Activated naive CD8-positive, alpha-beta T cell treated with anti-CD3 and anti-CD28 coated beads, Interleukin-2, amount 10 ng/mL, durations not matched to agents 7 days and 5 days (primary cell): ENCODE measurements around the gene PRG2. TPM values are rescaled to one million over a fixed set of nuclear protein-coding genes. Genes with fewer than 3 reads are reported as not detected.
"Not testable (repeated sequence)": the region's sequence is repeated elsewhere in the genome, so short reads cannot be mapped to it uniquely, and the experiment has no call there.

Experiments
- ATAC-seq: fragments of 150-1000 bp; cut with Tn5 transposase; one replicate; pipeline ENCODE4 v1.10.0; 2021; ENCODE audit warnings: low read depth, moderate library complexity
- POLR2A ChIA-PET: fragments of 350-600 bp; sonication (Branson Sonifier 250); formaldehyde crosslinking; loops from one replicate; lab custom pipeline; 2021; ENCODE audit warnings: antibody characterized with exemption; lab: Charles Lee
- DNase-seq: peaks from one replicate; pipeline ENCODE4 v3.0.0; 2021
- H3K27ac Mint-ChIP-seq: one replicate; pipeline ENCODE4 v1.8.0; 2022; ENCODE audit warnings: mild to moderate bottlenecking, mixed read lengths
- H3K27me3 Mint-ChIP-seq: one replicate; pipeline ENCODE4 v1.8.0; 2022; ENCODE audit warnings: mild to moderate bottlenecking, moderate library complexity, mixed read lengths
- H3K36me3 Mint-ChIP-seq: one replicate; pipeline ENCODE4 v1.8.0; 2021; ENCODE audit warnings: mild to moderate bottlenecking, mixed read lengths
- H3K4me1 Mint-ChIP-seq: one replicate; pipeline ENCODE4 v1.8.0; 2021; ENCODE audit warnings: mixed read lengths
- H3K4me3 Mint-ChIP-seq: one replicate; pipeline ENCODE4 v1.8.0; 2022; ENCODE audit warnings: mild to moderate bottlenecking, moderate library complexity, mixed read lengths
- H3K9me3 Mint-ChIP-seq: one replicate; pipeline ENCODE4 v1.8.0; 2021; ENCODE audit warnings: mixed read lengths
- total RNA-seq, 2 experiments: library from RNA; stranded (reverse); gene quantifications; one replicate each; pipeline ENCODE4 v1.2.3, GENCODE V29; 2021

PRG2 gene
- total RNA-seq, 2 experiments from 2014 or later, result 0.25 TPM; not detected in 1

GRCh38 chr11:57340039-57340615, 50.3 kb downstream of the PRG2 start:
- peaks cover 13% of the 10 kb centered on the region for H3K4me1 Mint-ChIP-seq
- no peak overlapping the region for H3K4me3 Mint-ChIP-seq
- no peak for DNase-seq
- no peaks in the 10 kb centered on the region for H3K36me3 Mint-ChIP-seq
- ATAC-seq, result no peak
- H3K27ac Mint-ChIP-seq, result no peak overlapping the region
- H3K9me3 Mint-ChIP-seq, result no peaks in the 10 kb centered on the region
- POLR2A ChIA-PET, result no interaction called here
- peaks cover 5% of the 10 kb centered on the region for H3K27me3 Mint-ChIP-seq

- no peak for DNase-seq
- H3K4me3 Mint-ChIP-seq, result no peak overlapping the region
- no peaks in the 10 kb centered on the region for H3K9me3 Mint-ChIP-seq
- peaks cover 5% of the 10 kb centered on the region for H3K27me3 Mint-ChIP-seq
- no peak for ATAC-seq
- peaks cover 4% of the 10 kb centered on the region for H3K36me3 Mint-ChIP-seq
- POLR2A ChIA-PET, result no interaction called here
- peaks cover 20% of the 10 kb centered on the region for H3K4me1 Mint-ChIP-seq
- H3K27ac Mint-ChIP-seq, result no peak overlapping the region
Measured at GRCh38 chr11:57339328-57339727, 51.1 kb downstream of the PRG2 start.

DNA sequence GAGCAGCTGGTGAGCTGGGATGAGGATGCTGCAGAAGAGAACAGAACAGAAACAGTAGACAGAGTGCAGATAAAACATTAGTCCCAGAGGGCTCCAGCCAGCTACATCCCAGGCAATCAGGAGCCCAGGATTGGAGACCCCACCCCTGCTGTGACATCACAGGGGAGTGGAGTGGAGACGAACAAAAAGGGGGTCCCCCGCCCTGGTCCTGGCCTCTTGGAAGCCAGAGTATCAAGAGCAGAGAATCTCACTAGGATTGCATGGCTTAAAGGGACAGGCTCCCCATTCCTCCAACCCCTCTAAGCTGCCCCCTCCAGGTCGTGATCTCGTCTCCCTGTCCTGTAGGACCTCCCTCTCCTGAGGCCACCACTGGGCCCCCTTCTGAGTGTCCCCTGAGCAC, 52.3 kb downstream of the PRG2 start, which contains the start of gene P2RX3:
P2RX3 (plus strand) TSS at position 211 of the 400 bp plus-strand sequence. CDS start 199 bp downstream, outside the sequence.
- Mint-ChIP-seq H3K9me3 (no peaks in the 10 kb centered on the region), H3K4me3 (no peak within 1 kb of the TSS), H3K4me1 (peaks cover 32% of the 10 kb centered on the region), H3K27ac (no peak within 1 kb of the TSS), H3K27me3 (peaks cover 5% of the 10 kb centered on the region), H3K36me3 (peaks cover 6% of the 10 kb centered on the region)
- POLR2A ChIA-PET, result no interaction called here
- ATAC-seq, result no peak
- DNase-seq, result no peak

GRCh38 chr11:57336856-57337255, 53.6 kb downstream of the PRG2 start:
- H3K9me3 Mint-ChIP-seq, H3K27me3 Mint-ChIP-seq, ATAC-seq, DNase-seq, H3K27ac Mint-ChIP-seq: not testable (repeated sequence)
- Mint-ChIP-seq H3K36me3 (peaks cover 15% of the 10 kb centered on the region), H3K4me3 (peak overlapping the region; percentile 86), H3K4me1 (peaks cover 34% of the 10 kb centered on the region)
- POLR2A ChIA-PET, result interaction anchor here (4.7 kb wide), 1 partner anchor 12 kb away, joined by 80 read pairs; the partner anchor contains the start of gene TNKS1BP1

Other genes with a start within 250 kb of the PRG2 start
- not detected for gene LRRC55, start 208.7 kb downstream of the PRG2 start, total RNA-seq
- gene APLNR, start 153.4 kb downstream of the PRG2 start, total RNA-seq, result not detected
- 10 to 100 TPM; 15.7 to 18.0 TPM for gene TNKS1BP1, start 65.7 kb downstream of the PRG2 start, total RNA-seq
- gene SSRP1, start 54.8 kb downstream of the PRG2 start, total RNA-seq, result 100 to 1,000 TPM; 127 to 130 TPM
- not detected for gene P2RX3, start 52.3 kb downstream of the PRG2 start, total RNA-seq
- gene PRG3, start 9.5 kb downstream of the PRG2 start, total RNA-seq, result not detected
- gene SLC43A3, start 36.5 kb upstream of the PRG2 start, total RNA-seq, result 10 to 100 TPM; 67.4 to 67.8 TPM
- 1 to 10 TPM in 1 of 2 experiments, under 1 TPM in 1; 0.96 to 1.6 TPM for gene RTN4RL2, start 69.9 kb upstream of the PRG2 start, total RNA-seq
- gene SLC43A1, start 125.1 kb upstream of the PRG2 start, total RNA-seq, result 10 to 100 TPM; 28.2 to 28.8 TPM
- 10 to 100 TPM; 44.0 to 48.1 TPM for gene TIMM10, start 140.1 kb upstream of the PRG2 start, total RNA-seq
- not detected for gene SMTNL1, start 146.9 kb upstream of the PRG2 start, total RNA-seq
- gene UBE2L6, start 177.0 kb upstream of the PRG2 start, total RNA-seq, result 100 to 1,000 TPM; 220 to 221 TPM
- gene SERPING1, start 207.0 kb upstream of the PRG2 start, total RNA-seq, result under 1 TPM; 0.45 to 0.61 TPM